Thoracic aorta (tissue), 2 donors: Measurements from ENCODE around the gene RALGAPA2. TPM values are rescaled to one million over a fixed set of nuclear protein-coding genes. Genes with fewer than 3 reads are reported as not detected.

ENCODE experiments used
- ATAC-seq: fragments of 150-250 bp; one replicate; pipeline ENCODE4 v1.8.0; 2017; ENCODE audit warnings: low read depth; ENCODE audit not compliant: insufficient number of reproducible peaks, low FRiP score
- DNase-seq: peaks from one replicate; pipeline ENCODE4 v3.0.0-alpha.2; 2020; ENCODE audit warnings: low spot score
- H3K27ac ChIP-seq, 2 donors: fragments of 200-600 bp; sonication (generic); 1 replicate in 1 of 2; 2 replicates in 1 of 2; pipeline ENCODE4 v1.5.1; 2016; ENCODE audit warnings: mild to moderate bottlenecking in 2 of 2, moderate library complexity in 2 of 2
- H3K27me3 ChIP-seq: fragments of 200-600 bp; sonication (generic); replicated peaks from 2 replicates; pipeline ENCODE4 v1.6.0; 2016; ENCODE audit warnings: mild to moderate bottlenecking; ENCODE audit not compliant: insufficient read depth
- H3K36me3 ChIP-seq: fragments of 200-600 bp; sonication (generic); one replicate; pipeline ENCODE4 v1.5.1; 2016
- H3K4me1 ChIP-seq, 2 donors: fragments of 200-600 bp; sonication (generic); 1 replicate in 1 of 2; 2 replicates in 1 of 2; pipeline versions ENCODE4 v1.5.1 to v1.6.0; 2016; ENCODE audit warnings: low read depth in 2 of 2, mild to moderate bottlenecking in 1 of 2; ENCODE audit not compliant: control insufficient read depth in 1 of 2
- H3K4me3 ChIP-seq: fragments of 200-600 bp; sonication (generic); 2 replicates; pipeline ENCODE4 v1.5.1; 2016; ENCODE audit warnings: mild to moderate bottlenecking
- H3K9me3 ChIP-seq: fragments of 200-600 bp; sonication (generic); 2 replicates; pipeline ENCODE4 v1.5.1; 2016
- total RNA-seq, 2 donors: library from RNA; depleted of rRNA; stranded (reverse); fragments of >200 nt; gene quantifications; one replicate each; pipeline versions ENCODE4 v1.1.0 to v1.2.3, GENCODE V29; 2016
- TF ChIP-seq, protein P1 (sequence below): fragments of 200-600 bp; sonication (generic); IDR thresholded peaks from one replicate; pipeline ENCODE4 v1.5.1; 2019; ENCODE audit warnings: antibody characterized with exemption

Gene RALGAPA2
- total RNA-seq, 2 donors from 2014 or later, result 20.3 to 48.3 TPM

DNA sequence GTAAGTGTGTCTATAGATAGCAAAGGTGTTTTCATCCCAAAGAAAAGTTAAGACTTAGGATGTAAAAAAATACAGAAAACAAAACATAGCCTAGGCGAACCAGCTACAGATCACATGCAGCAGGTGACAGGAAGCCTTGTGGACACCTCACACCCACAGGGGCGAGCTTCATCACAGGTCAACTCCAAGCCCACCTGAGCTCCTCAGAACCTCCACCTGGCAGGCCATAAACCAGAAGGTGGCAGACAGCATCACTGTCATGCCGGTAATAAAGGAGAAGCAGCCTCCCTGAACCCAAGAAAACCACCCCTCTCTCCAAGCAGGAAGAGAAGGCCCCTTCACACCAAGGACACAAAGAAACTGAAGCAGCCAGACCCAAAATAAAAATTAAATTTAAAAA lies 1.0 kb downstream of the RALGAPA2 start:
- Histone ChIP-seq H3K36me3 (no peaks in the 10 kb centered on the region), H3K4me3 (peak overlapping the region; percentile 84), H3K9me3 (no peaks in the 10 kb centered on the region), H3K27ac (no peak overlapping the region), H3K4me1 (peaks cover 5 to 25% of the 10 kb centered on the region in 2 donors), H3K27me3 (no peaks in the 10 kb centered on the region)
- TF ChIP-seq, protein P1, sequence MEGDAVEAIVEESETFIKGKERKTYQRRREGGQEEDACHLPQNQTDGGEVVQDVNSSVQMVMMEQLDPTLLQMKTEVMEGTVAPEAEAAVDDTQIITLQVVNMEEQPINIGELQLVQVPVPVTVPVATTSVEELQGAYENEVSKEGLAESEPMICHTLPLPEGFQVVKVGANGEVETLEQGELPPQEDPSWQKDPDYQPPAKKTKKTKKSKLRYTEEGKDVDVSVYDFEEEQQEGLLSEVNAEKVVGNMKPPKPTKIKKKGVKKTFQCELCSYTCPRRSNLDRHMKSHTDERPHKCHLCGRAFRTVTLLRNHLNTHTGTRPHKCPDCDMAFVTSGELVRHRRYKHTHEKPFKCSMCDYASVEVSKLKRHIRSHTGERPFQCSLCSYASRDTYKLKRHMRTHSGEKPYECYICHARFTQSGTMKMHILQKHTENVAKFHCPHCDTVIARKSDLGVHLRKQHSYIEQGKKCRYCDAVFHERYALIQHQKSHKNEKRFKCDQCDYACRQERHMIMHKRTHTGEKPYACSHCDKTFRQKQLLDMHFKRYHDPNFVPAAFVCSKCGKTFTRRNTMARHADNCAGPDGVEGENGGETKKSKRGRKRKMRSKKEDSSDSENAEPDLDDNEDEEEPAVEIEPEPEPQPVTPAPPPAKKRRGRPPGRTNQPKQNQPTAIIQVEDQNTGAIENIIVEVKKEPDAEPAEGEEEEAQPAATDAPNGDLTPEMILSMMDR, result no peak
- ATAC-seq, result no peak
- no peak for DNase-seq

DNA sequence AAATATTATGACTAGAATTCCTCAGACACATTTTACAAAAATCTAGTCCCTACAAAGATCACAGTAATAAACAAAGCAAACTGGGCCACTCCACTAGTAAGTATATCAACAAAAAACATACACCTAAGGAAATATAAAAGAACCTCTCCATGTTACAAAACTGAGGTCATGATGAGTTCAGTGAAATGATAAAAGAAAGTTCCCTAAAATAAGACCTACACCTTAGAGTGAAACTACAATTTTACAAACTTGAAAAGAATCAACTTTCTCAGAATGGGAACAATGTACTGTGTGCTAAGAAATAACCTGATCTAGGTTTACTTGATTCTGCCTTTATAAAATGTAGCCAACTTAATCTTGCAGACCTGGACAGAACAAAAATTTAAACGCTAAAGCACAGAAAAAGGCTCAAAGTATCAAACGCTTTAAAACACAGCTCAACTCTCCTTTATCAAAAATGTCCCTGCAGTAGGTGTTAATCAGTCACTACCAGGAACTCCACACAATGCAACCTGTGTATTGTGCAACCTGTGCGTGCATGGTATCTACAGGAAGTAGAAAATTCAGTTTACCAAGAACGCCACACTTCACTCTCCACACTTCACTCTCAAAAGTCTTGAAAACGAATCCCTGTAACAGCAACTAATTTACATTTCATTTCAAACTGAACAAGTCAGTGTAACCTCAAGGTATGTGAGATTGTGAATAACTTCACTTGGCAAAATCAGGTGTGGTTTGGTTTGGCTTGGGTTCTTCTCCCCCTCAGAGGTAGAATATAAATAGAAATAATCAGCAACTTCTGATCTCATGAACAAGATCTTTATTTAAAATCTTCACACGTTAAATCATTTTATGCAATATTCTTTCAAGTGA lies 1.8 kb downstream of the RALGAPA2 start:
- DNase-seq, result no peak
- ATAC-seq, result no peak
- H3K4me3 ChIP-seq, result peak overlapping the region; percentile 84
- H3K4me1 ChIP-seq, result peaks cover 5 to 25% of the 10 kb centered on the region in 2 donors
- no peaks in the 10 kb centered on the region for H3K36me3 ChIP-seq
- no peaks in the 10 kb centered on the region for H3K27me3 ChIP-seq
- H3K27ac ChIP-seq, result no peak overlapping the region
- TF ChIP-seq, protein P1, result no peak
- H3K9me3 ChIP-seq, result no peaks in the 10 kb centered on the region

DNA sequence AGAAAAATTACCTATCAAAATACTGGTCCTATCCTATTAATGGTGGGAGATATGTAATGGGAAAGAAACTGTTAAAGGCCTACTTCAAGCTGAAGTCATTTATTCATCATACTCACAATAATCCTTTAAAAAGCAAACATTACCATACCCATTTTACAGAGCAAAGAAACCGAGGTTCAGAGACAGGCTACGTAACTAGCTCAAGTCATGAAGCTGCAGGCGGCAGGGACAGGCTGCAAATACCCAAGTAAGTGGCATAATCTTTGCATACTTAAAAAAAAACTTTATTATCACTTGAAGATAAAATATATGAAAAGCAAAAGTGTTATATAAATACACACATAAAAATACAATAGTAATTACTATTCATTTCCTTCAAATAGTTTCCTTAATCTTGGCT lies 2.6 kb downstream of the RALGAPA2 start:
- DNase-seq (no peak), ATAC-seq (no peak)
- no peaks in the 10 kb centered on the region for H3K36me3 ChIP-seq
- no peak overlapping the region for H3K27ac ChIP-seq
- no peak overlapping the region for H3K4me3 ChIP-seq
- no peaks in the 10 kb centered on the region for H3K9me3 ChIP-seq
- H3K27me3 ChIP-seq, result no peaks in the 10 kb centered on the region
- peaks cover 5 to 25% of the 10 kb centered on the region in 2 donors for H3K4me1 ChIP-seq
- TF ChIP-seq, protein P1, result no peak

DNA sequence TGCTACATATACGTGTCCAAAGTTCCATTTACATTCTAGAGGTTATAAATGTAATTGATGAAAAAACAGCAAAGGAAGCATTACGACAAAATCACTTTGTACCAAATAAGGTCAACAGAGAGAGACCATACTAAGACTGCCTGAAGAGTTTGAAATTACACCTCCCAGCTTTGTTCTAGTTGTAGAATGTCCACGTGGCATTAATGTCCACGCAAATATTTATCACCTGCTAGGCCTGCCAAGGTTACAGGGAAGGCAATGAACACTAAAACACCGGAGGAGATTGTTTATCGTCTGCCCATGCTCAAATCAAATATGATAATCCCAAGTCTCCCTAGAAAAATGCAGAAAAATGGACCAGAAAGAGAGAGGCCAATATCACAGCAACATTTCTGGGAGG lies 6.2 kb downstream of the RALGAPA2 start:
- Histone ChIP-seq H3K9me3 (no peaks in the 10 kb centered on the region), H3K4me1 (peaks cover 0 to 12% of the 10 kb centered on the region in 2 donors), H3K4me3 (no peak overlapping the region), H3K27me3 (no peaks in the 10 kb centered on the region), H3K36me3 (no peaks in the 10 kb centered on the region), H3K27ac (no peak overlapping the region)
- ATAC-seq (no peak), DNase-seq (no peak)
- TF ChIP-seq, protein P1, result no peak

DNA sequence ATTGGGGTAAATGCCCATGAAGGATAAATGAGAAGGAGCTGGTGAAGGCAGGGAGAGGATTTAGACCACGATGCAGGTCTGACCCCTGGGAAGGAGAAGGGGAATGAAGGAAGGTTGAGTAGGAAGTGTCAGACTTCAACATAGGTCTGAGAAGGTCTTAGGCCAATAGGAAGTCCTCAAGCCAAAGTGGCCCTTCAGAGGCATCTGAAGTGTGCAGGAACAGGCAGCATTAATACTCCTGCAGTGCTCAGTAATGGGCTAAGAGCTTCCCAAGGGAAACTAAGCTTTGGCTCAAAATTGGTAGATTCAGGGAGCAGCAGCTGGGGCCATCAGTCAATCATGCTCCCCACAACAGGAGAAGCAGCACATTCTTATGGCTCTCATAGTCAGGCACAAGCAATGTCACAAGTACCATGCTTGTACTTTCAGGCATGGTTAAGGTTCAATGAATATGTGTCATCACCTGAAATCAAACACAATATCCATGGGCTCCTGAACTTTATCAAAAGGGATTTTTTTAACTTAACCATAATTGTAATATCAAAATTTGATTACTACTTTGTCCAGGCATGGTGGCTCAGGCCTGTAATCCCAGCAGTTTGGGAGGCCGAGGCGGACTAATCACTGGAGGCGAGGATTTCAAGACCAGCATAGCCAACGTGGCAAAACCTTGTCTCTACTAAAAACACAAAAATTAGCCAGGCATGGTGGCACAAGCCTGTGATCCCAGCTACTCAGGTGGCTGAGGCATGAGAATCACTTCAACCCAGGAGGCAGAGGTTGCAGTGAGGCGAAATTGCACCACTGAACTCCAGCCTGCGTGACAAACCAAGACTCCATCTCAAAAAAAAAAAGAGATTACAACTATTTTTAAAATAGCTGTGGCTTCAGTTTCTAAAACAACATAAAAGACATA lies 9.9 kb downstream of the RALGAPA2 start:
- Histone ChIP-seq H3K27ac (no peak overlapping the region), H3K36me3 (no peaks in the 10 kb centered on the region), H3K27me3 (no peaks in the 10 kb centered on the region), H3K4me1 (peaks cover 7 to 8% of the 10 kb centered on the region in 2 donors), H3K4me3 (no peak overlapping the region), H3K9me3 (no peaks in the 10 kb centered on the region)
- TF ChIP-seq, protein P1, result no peak
- DNase-seq (no peak), ATAC-seq (no peak)
